Measurements from ENCODE around the gene MTHFD2L.

MTHFD2L gene

DNA sequence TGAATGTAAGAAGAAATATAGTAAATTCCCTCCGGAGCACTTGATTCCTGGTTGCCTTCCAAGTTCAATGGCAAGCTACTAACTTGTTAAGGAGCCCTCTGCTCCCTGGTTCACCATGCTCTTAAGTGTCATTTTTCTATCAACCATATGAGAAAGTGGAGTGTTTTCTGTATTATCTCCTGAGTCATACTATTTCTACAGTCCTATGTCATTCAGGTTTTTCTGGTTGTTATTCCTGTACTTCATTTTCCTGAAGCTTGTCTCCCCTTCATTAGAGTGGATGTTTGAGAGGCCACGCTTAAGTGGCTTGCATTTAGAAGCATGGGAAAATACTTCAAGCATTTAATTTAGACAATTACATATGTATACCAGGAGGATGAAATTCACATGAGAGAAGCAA is 135.6 kb downstream of the MTHFD2L start:
- no peak for FAIRE-seq
- no peak for DNase-seq (ENCODE audit: insufficient read length, low spot score)

DNA sequence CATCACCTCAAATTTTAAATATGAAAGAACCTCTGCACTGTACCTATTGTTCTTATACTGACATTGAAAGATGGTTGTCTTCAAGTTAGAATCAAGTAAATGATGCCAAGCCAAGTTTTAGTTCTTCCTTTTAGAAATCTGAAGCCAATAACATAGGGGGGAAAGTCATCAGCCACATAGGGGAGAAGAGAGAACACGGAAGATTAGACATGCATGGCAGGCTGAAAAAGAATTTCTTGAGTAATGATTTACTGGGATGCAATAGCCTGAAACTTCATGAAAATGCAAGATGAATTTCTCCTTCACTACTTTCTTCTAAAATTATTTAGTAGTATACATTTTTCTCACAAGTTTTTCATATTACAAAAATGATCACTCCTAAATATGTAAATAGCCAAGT is 136.8 kb downstream of the MTHFD2L start:
- FAIRE-seq: peak; percentile 14

DNA sequence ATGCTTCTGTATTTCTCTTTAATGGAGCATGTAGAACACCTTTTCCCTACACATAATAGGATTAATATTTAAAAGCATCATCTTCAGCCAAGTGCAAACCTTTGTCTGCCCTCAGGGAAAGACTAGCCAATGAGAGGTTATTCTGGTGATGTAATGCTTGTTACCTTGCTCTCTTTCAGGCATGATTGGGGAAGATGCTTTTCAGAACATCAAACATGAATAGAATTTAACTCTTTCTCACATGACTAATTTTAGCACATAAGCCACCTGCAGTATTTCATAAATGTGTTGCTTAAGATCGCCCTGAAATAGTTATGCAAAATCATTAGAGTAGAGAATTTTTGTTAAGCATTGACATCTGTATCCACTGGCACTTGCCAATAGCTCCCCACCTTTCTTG is 139.6 kb downstream of the MTHFD2L start:
- DNase-seq (ENCODE audit: insufficient read length, low spot score): no peak
- no peak for FAIRE-seq

More for the DNA sequence above, 136.8 kb downstream of the MTHFD2L start:
- DNase-seq (ENCODE audit: insufficient read length, low spot score): no peak

DNA sequence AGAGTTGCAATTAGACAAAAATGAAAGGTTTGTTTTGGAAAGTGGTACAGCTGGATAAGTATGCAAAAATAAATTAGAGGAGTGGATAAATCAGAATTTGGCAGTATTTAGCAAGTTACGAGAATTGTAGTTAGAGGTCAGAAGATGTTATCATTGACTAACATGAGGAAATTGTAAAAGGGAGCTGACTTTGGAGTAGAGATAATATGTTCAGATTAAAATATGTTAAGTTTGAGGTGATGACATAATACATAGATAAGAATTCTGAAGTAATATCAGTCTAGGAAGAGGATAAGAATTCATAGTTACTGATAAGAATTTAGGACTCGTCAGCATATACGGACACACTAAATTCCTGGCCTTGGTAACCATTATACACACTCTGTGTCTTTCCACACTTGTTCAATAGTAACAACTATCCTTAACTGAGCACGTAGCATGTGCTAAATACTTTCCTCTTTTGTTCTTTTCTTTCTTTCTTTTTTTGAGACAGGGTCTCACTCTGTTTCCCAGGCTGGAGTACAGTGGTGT is 146.2 kb downstream of the MTHFD2L start:
- FAIRE-seq (no peak), DNase-seq (ENCODE audit: insufficient read length, low spot score) (no peak)

DNA sequence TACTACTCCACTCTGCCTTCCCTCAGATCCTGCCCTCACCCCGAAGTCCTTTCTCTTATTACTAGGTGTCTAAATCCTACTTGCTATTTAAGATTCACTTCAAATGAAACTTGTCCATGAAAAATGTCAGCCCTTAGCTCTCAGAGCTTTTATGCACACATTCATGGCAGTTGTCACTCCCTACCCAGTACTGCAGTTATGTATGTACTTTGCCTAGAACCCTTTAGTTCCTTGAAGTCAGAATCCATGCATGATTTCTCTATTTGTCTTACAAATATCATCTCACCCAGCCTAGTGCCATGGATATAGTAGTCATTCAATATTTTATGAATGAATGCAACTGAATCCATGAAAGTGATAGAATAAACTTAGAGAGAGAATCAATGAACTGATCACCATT is 147.1 kb downstream of the MTHFD2L start:
- FAIRE-seq: no peak

DNA sequence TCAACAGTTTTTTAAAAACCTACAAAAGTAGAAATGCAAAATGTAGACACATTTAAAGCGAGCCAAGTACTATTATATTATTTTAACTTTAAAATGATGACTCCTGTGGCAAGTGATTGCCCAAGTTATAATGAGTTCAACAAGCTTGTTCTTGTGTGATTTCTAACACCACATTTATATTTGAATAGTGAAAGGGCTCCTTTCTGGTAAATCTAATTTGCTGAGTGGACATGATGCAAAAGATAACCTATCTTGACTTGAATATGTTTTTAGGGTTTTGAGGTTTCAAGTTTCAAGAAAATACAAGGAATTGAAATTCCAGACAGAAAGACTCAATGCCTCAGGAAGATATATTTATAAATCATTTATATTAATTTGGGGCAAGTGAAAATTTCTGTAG is 149.3 kb downstream of the MTHFD2L start:
- DNase-seq (ENCODE audit: insufficient read length, low spot score) (no peak), FAIRE-seq (no peak)

More for the DNA sequence above, 147.1 kb downstream of the MTHFD2L start:
- no peak for DNase-seq (ENCODE audit: insufficient read length, low spot score)

- FAIRE-seq: no peak
- DNase-seq (ENCODE audit: insufficient read length, low spot score): no peak
These were observed 150.3 kb downstream of the MTHFD2L start, which contains the start of gene EPGN for GRCh38 chr4:74308215-74308614. Gene EPGN (plus strand): TSS chr4:74308470. CDS start chr4:74308534, 64 bp downstream.

DNA sequence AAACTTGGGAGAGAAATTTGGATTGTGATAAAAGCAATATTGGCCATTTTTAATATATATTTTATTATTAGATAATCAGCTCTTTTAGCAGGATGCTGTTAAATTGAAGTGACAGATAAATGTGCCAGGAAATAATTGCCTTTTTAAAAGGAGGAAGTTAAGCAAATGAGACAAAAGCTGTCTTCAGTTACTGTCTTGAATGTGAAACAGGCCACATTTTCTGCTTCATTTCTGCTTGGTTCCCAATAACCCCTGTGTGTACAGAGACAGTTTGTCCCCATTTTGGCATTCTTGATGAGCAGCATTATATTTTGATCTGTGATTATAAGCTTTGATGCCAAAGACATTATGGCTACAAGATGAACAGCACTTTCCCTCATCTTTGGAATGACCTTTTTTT is 151.3 kb downstream of the MTHFD2L start:
- DNase-seq (ENCODE audit: insufficient read length, low spot score) (no peak), FAIRE-seq (peak; percentile 39)

GRCh38 chr4:74311696-74312313 is 153.9 kb downstream of the MTHFD2L start:
- FAIRE-seq: peak; percentile 83
- DNase-seq (ENCODE audit: insufficient read length, low spot score): no peak

- no peak for DNase-seq (ENCODE audit: insufficient read length, low spot score)
- no peak for FAIRE-seq
These were observed 156.4 kb downstream of the MTHFD2L start for GRCh38 chr4:74314329-74314728.

DNA sequence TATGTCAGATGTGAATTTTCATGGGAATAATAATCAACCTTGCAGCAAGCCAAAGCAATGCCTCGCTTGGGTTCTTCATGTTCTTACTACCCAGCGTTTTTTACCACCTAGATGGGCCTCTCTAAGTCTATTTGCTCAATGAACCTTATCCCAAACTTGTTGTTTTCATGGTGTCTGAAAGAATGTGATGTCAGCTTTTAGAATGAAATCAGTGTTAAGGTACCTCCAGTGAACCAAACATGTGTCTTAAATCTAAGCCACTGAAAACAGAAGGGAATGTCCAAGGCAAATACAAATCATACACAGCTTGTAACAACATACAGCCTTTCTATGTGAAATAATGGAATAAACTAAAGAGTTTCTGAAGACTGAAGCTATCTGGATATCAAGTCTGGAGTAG is 157.0 kb downstream of the MTHFD2L start:
- DNase-seq (ENCODE audit: insufficient read length, low spot score): no peak
- peak; percentile 37 for FAIRE-seq

DNA sequence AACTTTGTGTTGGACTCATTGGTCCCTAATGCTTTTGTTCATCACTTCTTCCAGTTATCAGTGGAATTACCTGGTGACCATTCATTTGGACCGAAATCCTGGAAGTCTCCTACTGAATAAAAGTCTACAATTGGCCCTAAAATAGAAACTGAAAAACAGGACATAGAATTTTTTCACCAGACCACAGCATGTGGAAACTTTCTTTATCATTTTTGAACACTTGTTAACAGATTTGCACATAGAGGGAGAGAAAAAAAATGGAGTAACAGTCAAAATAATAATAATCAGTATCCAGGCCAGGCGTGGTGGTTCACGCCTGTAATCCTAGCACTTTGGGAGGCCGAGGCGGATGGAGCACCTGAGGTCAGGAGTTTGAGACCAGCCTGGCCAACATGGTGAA is 157.5 kb downstream of the MTHFD2L start:
- DNase-seq (ENCODE audit: insufficient read length, low spot score) (no peak), FAIRE-seq (no peak)

DNA sequence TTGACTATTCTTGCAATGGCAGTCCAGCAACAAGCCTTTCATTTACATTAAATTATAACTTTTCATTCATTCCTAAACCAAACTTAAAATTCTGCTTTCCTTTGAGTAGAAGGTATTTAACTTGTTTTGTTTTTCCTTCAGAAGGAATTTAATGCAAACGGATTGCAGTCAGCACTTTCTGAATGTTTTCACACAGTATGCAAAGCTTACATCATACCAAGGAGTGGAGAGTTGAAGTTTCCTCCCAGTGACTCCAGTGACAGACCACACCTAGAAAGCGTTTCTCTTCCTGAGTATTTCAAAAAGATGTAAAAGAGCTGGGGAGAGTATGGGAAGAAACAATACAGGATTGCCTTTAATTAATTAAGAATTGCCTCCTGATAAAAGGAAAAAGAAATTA is 158.5 kb downstream of the MTHFD2L start:
- FAIRE-seq: no peak
- DNase-seq (ENCODE audit: insufficient read length, low spot score): no peak

GRCh38 chr4:74317616-74318246 is 159.8 kb downstream of the MTHFD2L start:
- DNase-seq (ENCODE audit: insufficient read length, low spot score) (no peak), FAIRE-seq (no peak)

DNA sequence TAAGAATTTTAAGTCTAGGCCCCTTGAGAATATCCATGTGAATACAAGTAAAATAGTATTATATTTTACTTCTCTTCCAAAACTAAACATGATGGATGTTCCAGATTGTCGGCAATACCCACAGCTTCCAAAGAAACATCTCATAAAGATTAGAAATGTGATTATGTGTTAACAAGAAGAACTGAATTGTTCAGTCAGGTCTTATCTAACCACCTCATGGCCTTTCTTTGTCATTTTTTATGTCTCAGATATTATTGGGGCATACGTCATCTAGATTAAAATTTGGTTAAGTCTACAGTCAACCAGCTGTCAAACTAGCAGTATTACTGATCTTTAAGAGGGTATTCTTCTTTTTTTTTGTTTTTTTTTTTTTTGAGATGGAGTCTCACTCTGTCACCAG is 160.4 kb downstream of the MTHFD2L start:
- DNase-seq (ENCODE audit: insufficient read length, low spot score) (no peak), FAIRE-seq (no peak)

DNA sequence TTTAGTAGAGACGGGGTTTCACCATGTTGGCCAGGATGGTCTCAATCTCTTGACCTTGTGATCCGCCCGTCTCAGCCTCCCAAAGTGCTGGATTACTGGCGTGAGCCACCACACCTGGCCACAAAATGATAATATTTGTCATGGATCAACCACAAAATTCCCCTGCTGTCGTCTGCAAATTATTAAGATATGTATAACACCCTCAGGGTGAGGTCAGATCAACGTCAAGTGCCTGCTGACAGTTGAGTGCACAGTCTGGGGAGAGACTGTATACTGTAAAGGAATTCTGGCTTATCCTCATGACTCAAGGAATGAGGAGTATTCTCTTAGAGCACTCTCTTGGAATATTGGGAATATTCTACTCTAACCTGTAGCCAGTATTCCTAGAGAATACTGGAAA is 161.6 kb downstream of the MTHFD2L start:
- DNase-seq (ENCODE audit: insufficient read length, low spot score) (no peak), FAIRE-seq (no peak)

GRCh38 chr4:74320559-74321118 is 162.7 kb downstream of the MTHFD2L start:
- DNase-seq (ENCODE audit: insufficient read length, low spot score) (no peak), FAIRE-seq (no peak)

GRCh38 chr4:74322301-74322700 is 164.4 kb downstream of the MTHFD2L start:
- DNase-seq (ENCODE audit: insufficient read length, low spot score): no peak
- FAIRE-seq: no peak

GRCh38 chr4:74323663-74324062 is 165.7 kb downstream of the MTHFD2L start:
- FAIRE-seq: no peak
- DNase-seq (ENCODE audit: insufficient read length, low spot score): no peak

- DNase-seq (ENCODE audit: insufficient read length, low spot score) (no peak), FAIRE-seq (no peak)
These were observed 166.3 kb downstream of the MTHFD2L start for GRCh38 chr4:74324262-74324661.

DNA sequence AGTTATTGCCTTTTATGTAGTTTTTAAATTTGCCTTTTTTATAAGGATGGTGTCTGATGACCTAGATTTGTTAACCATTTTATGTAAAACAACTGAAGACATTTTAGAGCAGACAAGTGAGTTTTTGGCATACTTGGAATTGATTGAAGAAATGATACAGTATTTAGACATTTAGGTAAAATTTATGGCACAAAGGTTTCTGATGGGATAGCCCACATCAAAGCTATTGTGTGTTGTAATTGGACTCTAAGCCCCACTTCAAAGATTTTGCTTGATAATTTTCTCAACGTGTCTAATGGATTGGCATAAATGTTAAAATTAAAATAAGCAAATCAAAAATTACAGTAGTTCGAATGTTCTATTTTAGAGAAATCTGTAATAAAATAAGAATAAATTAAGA is 168.0 kb downstream of the MTHFD2L start:
- DNase-seq (ENCODE audit: insufficient read length, low spot score) (no peak), FAIRE-seq (peak; percentile 14)

DNA sequence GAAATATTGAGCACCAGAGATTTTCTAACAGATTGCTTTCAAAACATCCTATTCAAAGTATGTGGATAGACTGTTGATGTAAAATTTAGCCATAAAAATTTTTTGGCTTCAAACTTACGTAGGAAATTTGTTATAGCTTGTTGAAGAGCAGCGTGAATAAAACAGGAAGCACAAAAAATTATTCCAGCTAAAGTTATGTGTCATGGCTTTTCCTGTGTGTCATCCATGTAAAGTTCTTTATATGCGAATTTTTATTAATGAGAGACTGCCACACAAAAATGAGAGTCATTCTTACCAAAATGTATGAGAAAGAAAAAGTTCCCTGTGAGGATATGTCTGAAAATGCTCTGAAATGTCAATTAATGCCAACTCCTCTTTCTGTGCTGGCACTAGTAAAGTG is 169.8 kb downstream of the MTHFD2L start:
- no peak for FAIRE-seq
- DNase-seq (ENCODE audit: insufficient read length, low spot score): no peak
